Heart right ventricle (tissue), 16 donors: ENCODE measurements around the gene CLK3. TPM values are rescaled to one million over a fixed set of nuclear protein-coding genes. Genes with fewer than 3 reads are reported as not detected.
A peak's percentile ranks its signal among the peaks of the same experiment; 100 is the strongest.

Experiments
- ATAC-seq, 8 donors: fragments of 200-7000 bp; cut with Tn5 transposase; one replicate each; pipeline ENCODE4 v1.9.1; 2020; ENCODE audit warnings: mild to moderate bottlenecking in 8 of 8, moderate library complexity in 8 of 8, moderate number of reproducible peaks in 1 of 8
- DNase-seq, 2 donors: peaks; one replicate each; pipeline ENCODE4 v3.0.0-alpha.2; 2020
- H3K27ac ChIP-seq, 10 donors: fragments of 200-600 bp; sonication (generic) in 2 of 10; one replicate each; pipeline versions ENCODE4 v1.5.0 to v1.8.0; 2020 to 2022; ENCODE audit warnings: mild to moderate bottlenecking in 3 of 10
- H3K27me3 ChIP-seq, 7 donors: fragments of 200-600 bp; one replicate each; pipeline ENCODE4 v1.8.0; 2021 to 2022; ENCODE audit warnings: mild to moderate bottlenecking in 2 of 7
- H3K36me3 ChIP-seq, 9 donors: fragments of 200-600 bp; sonication (generic) in 1 of 9; one replicate each; pipeline versions ENCODE4 v1.5.0 to v1.8.0; 2020 to 2022; ENCODE audit warnings: mild to moderate bottlenecking in 2 of 9
- H3K4me1 ChIP-seq, 9 donors: fragments of 200-600 bp; sonication (generic) in 1 of 9; one replicate each; pipeline versions ENCODE4 v1.5.0 to v1.8.0; 2020 to 2022; ENCODE audit warnings: mild to moderate bottlenecking in 4 of 9
- H3K4me3 ChIP-seq, 10 donors: fragments of 200-600 bp; sonication (generic) in 2 of 10; one replicate each; pipeline versions ENCODE4 v1.5.0 to v1.8.0; 2020 to 2022; ENCODE audit warnings: mild to moderate bottlenecking in 7 of 10, moderate library complexity in 2 of 10
- H3K9me3 ChIP-seq, 11 donors: fragments of 200-600 bp in 10 of 11; sonication (generic) in 2 of 11; one replicate each; pipeline versions ENCODE4 v1.5.0 to v1.8.0; 2013 to 2022; ENCODE audit warnings: mild to moderate bottlenecking in 2 of 11, control low read depth in 1 of 11, moderate library complexity in 1 of 11
- WGBS, 2 donors: extraction: QIAGEN DNeasy Blood & Tissue Kit; methylation state at CpG; one replicate each; pipeline ENCODE4 v1.1.7; 2013; ENCODE audit warnings: inconsistent platforms in 1 of 2; 5-methylcytosine and 5-hydroxymethylcytosine counted together
- intact Hi-C, 10 donors: fragments of 100-400 bp; cut with DNase I; formaldehyde crosslinking; loops; one replicate each; pipeline versions ENCODE4 v1.11.1 to v1.14.2; 2022
- polyA plus RNA-seq, 2 donors: library from polyadenylated mRNA; stranded (reverse); fragments of 200-250 nt; gene quantifications; one replicate each; pipeline ENCODE4 v1.2.3, GENCODE V29; 2013
- total RNA-seq, 10 donors: library from RNA; stranded (reverse); fragmentation: NEBNext Ultra II Directional in 3 of 10; extraction: Animal tissue kit (Norgen Biotek cat#: 25700) in 3 of 10; gene quantifications; one replicate each; pipeline versions ENCODE4 v1.2.1 to v1.2.4, GENCODE V29; 2021 to 2023
- TF ChIP-seq, protein P1 (sequence below), 9 donors: fragments of 200-600 bp; sonication (generic) in 2 of 9; IDR thresholded peaks; one replicate each; pipeline versions ENCODE4 v1.5.0 to v1.8.0; 2021 to 2022; ENCODE audit warnings: antibody characterized with exemption in 9 of 9, mild to moderate bottlenecking in 5 of 9, moderate library complexity in 1 of 9
- donor health status: Arrhythmogenic right ventricular cardiomyopathy.
- donor health status: ischemic (EF 13 %, LVEDD 7.1; RV severe dilation, severe dysfunction).
- donor health status: healthy with polysubstance abuse.
- donor health status: DM: no; HTN: yes; CAD: no.
- donor health status: DM: no; HTN: no; CAD: no.
- donor health status: ischemic (EF 25% LVEDD 6.9; RV normal size, moderate dysfunction).
- donor health status: ischemic (EF 25% LVEDD 5.7; RV mildly dilated, moderate dysfunction).
- donor health status: healthy.
- donor health status: DM: yes; HTN: yes; CAD: no.
- donor health status: Ischemic cardiomyopathy.
- donor health status: ischemic (EF 35%, LVEDD 5.7; RV mildly dilated, moderate dysfunction).
- donor health status: nonischemic (EF 11% LVEDD 7.7; RV severe dilation, severe dysfunction).
- donor health status: DM: yes; HTN: yes; CAD: no.
- donor health status: PGD.
- donor health status: ischemic (EF 29% LVEDD 5.4; RV normal size, mild dysfunction).
- donor health status: nonischemic (EF 23%, LVEDD 6.1; RV moderate dilation, normal function).

The CLK3 gene
- total and polyA plus RNA-seq, 12 donors = 27.7 to 73.6 (median 45.2) TPM

GRCh38 chr15:74616366-74616939, 817 bp downstream of the CLK3 start:
- Histone ChIP-seq H3K27me3 (no peaks in the 10 kb centered on the region), H3K27ac (peak overlapping the region; percentile 82 to 99 (median 98)), H3K9me3 (no peaks in the 10 kb centered on the region), H3K36me3 (peaks cover 0 to 30% (median 23%) of the 10 kb centered on the region in 9 donors), H3K4me1 (peaks cover 14 to 68% (median 46%) of the 10 kb centered on the region in 9 donors), H3K4me3 (peak overlapping the region; percentile 77 to 100 (median 95))
- TF ChIP-seq, protein P1, sequence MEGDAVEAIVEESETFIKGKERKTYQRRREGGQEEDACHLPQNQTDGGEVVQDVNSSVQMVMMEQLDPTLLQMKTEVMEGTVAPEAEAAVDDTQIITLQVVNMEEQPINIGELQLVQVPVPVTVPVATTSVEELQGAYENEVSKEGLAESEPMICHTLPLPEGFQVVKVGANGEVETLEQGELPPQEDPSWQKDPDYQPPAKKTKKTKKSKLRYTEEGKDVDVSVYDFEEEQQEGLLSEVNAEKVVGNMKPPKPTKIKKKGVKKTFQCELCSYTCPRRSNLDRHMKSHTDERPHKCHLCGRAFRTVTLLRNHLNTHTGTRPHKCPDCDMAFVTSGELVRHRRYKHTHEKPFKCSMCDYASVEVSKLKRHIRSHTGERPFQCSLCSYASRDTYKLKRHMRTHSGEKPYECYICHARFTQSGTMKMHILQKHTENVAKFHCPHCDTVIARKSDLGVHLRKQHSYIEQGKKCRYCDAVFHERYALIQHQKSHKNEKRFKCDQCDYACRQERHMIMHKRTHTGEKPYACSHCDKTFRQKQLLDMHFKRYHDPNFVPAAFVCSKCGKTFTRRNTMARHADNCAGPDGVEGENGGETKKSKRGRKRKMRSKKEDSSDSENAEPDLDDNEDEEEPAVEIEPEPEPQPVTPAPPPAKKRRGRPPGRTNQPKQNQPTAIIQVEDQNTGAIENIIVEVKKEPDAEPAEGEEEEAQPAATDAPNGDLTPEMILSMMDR (IDR thresholded peaks at IDR 0.05) = no peak
- WGBS, 2 donors = 1 to 2% methylated on average over 18 of the region's 18 CpGs
- ATAC-seq (peak; percentile 1 to 55 (median 34)), DNase-seq (peak; percentile 79 to 87)
- intact Hi-C loops = loop anchor here in 9 of 10 donors (2.0 to 10.0 kb wide), 6 partner anchors 74 to 328 kb away; partner anchors contain the start of genes ARID3B (in 5 of the 9) and UBL7 (in 4 of the 9)

GRCh38 chr15:74616996-74617395, 1.4 kb downstream of the CLK3 start:
- H3K4me1 ChIP-seq = peaks cover 14 to 67% (median 47%) of the 10 kb centered on the region in 9 donors

DNA sequence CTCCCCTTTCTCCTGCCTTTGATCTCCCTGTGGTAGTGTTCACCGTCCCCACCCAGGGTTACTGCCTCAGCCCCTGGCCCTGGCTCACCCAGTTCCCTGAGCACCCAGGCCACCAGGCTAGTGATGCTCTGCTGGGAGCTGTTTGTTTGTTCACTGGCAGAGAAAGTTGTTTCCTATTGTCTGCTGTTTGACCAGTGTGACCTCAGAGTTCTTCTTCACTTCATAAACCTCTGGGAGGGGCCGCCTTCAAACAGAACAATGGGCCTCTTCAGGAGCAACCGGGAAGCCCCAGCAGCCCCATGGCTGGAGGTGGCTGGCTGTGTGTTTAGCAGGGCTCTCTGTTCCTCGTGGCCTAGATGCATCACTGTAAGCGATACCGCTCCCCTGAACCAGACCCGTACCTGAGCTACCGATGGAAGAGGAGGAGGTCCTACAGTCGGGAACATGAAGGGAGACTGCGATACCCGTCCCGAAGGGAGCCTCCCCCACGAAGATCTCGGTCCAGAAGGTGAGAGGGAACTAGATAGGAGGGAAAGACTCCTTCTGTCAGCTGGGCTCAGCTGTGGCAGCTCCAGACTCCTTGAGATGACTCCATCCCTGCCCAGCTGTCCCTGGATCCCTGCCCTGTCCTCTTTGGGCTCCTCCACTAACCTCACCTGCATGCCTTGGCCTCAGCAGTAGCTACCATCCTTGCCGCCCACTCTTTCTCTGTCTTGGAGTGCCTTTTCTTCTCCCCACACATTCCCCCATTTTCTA, 3.4 kb downstream of the CLK3 start:
- H3K27me3 ChIP-seq = no peaks in the 10 kb centered on the region
- DNase-seq (no peak), ATAC-seq (no peak)
- no peaks in the 10 kb centered on the region for H3K9me3 ChIP-seq
- TF ChIP-seq, protein P1 (IDR thresholded peaks at IDR 0.05) = no peak
- peaks cover 6 to 55% (median 48%) of the 10 kb centered on the region in 9 donors for H3K36me3 ChIP-seq
- intact Hi-C loops = loop anchor here in 8 of 10 donors (5.0 to 10.0 kb wide), 5 partner anchors 77 to 326 kb away; partner anchors contain the start of genes ARID3B (in 5 of the 8) and UBL7 (in 3 of the 8)
- no peak overlapping the region for H3K4me3 ChIP-seq
- H3K27ac ChIP-seq = peak overlapping the region in 4 of 10 donors; percentile 10 to 98 (median 39)
- WGBS, 2 donors = 82 to 84% methylated on average over 15 of the region's 15 CpGs
- peaks cover 14 to 65% (median 47%) of the 10 kb centered on the region in 9 donors for H3K4me1 ChIP-seq

More at GRCh38 chr15:74616996-74617395, 1.4 kb downstream of the CLK3 start:
- ATAC-seq = no peak
- DNase-seq = no peak
- Histone ChIP-seq H3K9me3 (no peaks in the 10 kb centered on the region), H3K4me3 (peak overlapping the region in 9 of 10 donors; percentile 77 to 100 (median 95)), H3K27ac (peak overlapping the region in 9 of 10 donors; percentile 96 to 99 (median 98)), H3K27me3 (no peaks in the 10 kb centered on the region), H3K36me3 (peaks cover 0 to 35% (median 28%) of the 10 kb centered on the region in 9 donors)
- TF ChIP-seq, protein P1 (IDR thresholded peaks at IDR 0.05) = no peak
- intact Hi-C loops = loop anchor here in 9 of 10 donors (2.0 to 10.0 kb wide), 6 partner anchors 75 to 328 kb away; partner anchors contain the start of genes ARID3B (in 5 of the 9) and UBL7 (in 4 of the 9)

DNA sequence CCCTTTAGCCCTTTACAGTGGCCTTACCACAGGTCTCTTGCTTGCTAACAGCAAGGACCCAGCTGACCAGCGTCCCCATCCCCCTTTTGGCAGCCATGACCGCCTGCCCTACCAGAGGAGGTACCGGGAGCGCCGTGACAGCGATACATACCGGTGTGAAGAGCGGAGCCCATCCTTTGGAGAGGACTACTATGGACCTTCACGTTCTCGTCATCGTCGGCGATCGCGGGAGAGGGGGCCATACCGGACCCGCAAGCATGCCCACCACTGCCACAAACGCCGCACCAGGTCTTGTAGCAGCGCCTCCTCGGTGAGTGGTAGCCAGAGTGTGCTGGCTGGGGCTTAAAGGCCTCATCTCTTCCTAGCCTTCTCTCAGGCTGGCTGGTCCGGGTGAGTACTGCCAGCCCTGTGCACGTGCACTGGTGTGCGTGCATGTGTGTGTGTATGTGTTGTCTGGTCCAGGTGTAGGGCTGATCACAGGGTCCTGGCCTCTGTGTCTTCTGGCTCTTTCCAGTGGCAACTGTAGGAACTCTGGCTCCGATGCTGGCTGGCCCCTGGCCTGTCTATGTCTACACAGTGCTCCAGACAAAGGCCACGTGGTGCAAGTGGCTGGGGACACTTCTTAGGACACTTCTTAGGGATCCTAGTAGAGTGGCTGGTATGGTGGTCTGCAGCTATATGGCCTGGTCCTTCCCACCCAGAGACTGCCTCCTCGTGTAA, 4.4 kb downstream of the CLK3 start:
- Histone ChIP-seq H3K36me3 (peaks cover 8 to 66% (median 59%) of the 10 kb centered on the region in 9 donors), H3K27me3 (no peaks in the 10 kb centered on the region), H3K4me3 (no peak overlapping the region), H3K4me1 (peaks cover 14 to 57% (median 47%) of the 10 kb centered on the region in 9 donors), H3K27ac (no peak overlapping the region), H3K9me3 (no peaks in the 10 kb centered on the region)
- ATAC-seq = no peak
- WGBS, 2 donors = 92 to 95% methylated on average over 27 of the region's 27 CpGs
- TF ChIP-seq, protein P1 (IDR thresholded peaks at IDR 0.05) = no peak
- intact Hi-C loops = loop anchor here in 8 of 10 donors (5.0 to 10.0 kb wide), 6 partner anchors 78 to 325 kb away; partner anchors contain the start of genes ARID3B (in 5 of the 8) and UBL7 (in 3 of the 8)
- no peak for DNase-seq
